ENCODE results near the gene DUSP14. TPM values are rescaled to one million over a fixed set of nuclear protein-coding genes. Genes with fewer than 3 reads are reported as not detected.
A peak's percentile ranks its signal among the peaks of the same experiment; 100 is the strongest.
"Not testable (repeated sequence)": the region's sequence is repeated elsewhere in the genome, so short reads cannot be mapped to it uniquely, and the experiment has no call there.

DUSP14 gene
- total RNA-seq, 1 experiment from 2014 or later: 22.4 TPM

GRCh38 chr17:37489197-37490001, at the start of gene DUSP14 (continued):
- TF ChIP-seq CDX4 (CRISPR knock-in tag; IDR thresholded peaks at IDR 0.05; ENCODE audit: borderline replicate concordance) (no peak), ZNF416 (CRISPR knock-in tag; IDR thresholded peaks at IDR 0.05) (no peak), TP53 (CRISPR knock-in tag; IDR thresholded peaks at IDR 0.05) (peak; percentile 33; the same call in 1 of the 2 replicates), ETV6 (CRISPR knock-in tag; IDR thresholded peaks at IDR 0.05) (no peak), IRF1 (CRISPR knock-in tag; IDR thresholded peaks at IDR 0.05) (peak; percentile 15; the same call in 1 of the 2 replicates), EMX1 (CRISPR knock-in tag; IDR thresholded peaks at IDR 0.05) (no peak), KAT7 (CRISPR knock-in tag; IDR thresholded peaks at IDR 0.05; ENCODE audit: borderline replicate concordance) (peak; percentile 75; the same call in 1 of the 2 replicates), CREB1 (CRISPR knock-in tag; IDR thresholded peaks at IDR 0.05) (peak; percentile 75; the same call in 1 of the 2 replicates), MYBL2 (CRISPR knock-in tag; IDR thresholded peaks at IDR 0.05) (peak; percentile 87; the same call in 1 of the 2 replicates), PREB (CRISPR knock-in tag; IDR thresholded peaks at IDR 0.05; ENCODE audit: borderline replicate concordance) (0 out of 2 replicates have a peak, but pooled peaks have one; percentile 48), GABPB1 (CRISPR knock-in tag; IDR thresholded peaks at IDR 0.05) (peak; percentile 12; the same call in 1 of the 2 replicates), MLX (CRISPR knock-in tag; IDR thresholded peaks at IDR 0.05) (0 out of 2 replicates have a peak, but pooled peaks have one; percentile 18), FOXJ3 (CRISPR knock-in tag; IDR thresholded peaks at IDR 0.05; ENCODE audit: borderline replicate concordance) (no peak)

GRCh38 chr17:37440424-37440823, 49.3 kb upstream of the DUSP14 start:
- H3K4me1 Mint-ChIP-seq: no peaks in the 10 kb centered on the region
- peaks cover 37% of the 10 kb centered on the region for H3K36me3 Mint-ChIP-seq
- no peak for ATAC-seq
- ChIA-PET CTCF (no interaction called here), POLR2A (no interaction called here)
- no peaks in the 10 kb centered on the region for H3K9me3 Mint-ChIP-seq
- no peak overlapping the region for H3K27ac Mint-ChIP-seq
- no peak overlapping the region for H3K4me3 Mint-ChIP-seq
- no peak for DNase-seq (ENCODE audit: low spot score)
- TF ChIP-seq MLX (CRISPR knock-in tag; IDR thresholded peaks at IDR 0.05) (no peak), ZNF416 (CRISPR knock-in tag; IDR thresholded peaks at IDR 0.05) (no peak), NFE2L1 (CRISPR knock-in tag; IDR thresholded peaks at IDR 0.05) (no peak), SMAD4 (CRISPR knock-in tag; IDR thresholded peaks at IDR 0.05) (no peak), ZBTB43 (CRISPR knock-in tag; IDR thresholded peaks at IDR 0.05) (no peak), ATF3 (CRISPR knock-in tag; conservative IDR thresholded peaks at IDR 0.05) (no peak), FOXP1 (CRISPR knock-in tag; IDR thresholded peaks at IDR 0.05; ENCODE audit: borderline replicate concordance) (no peak), MYBL2 (CRISPR knock-in tag; IDR thresholded peaks at IDR 0.05) (no peak), IRF2 (CRISPR knock-in tag; IDR thresholded peaks at IDR 0.05; ENCODE audit: borderline replicate concordance, low read depth) (no peak)
- no peaks in the 10 kb centered on the region for H3K27me3 Mint-ChIP-seq (ENCODE audit: low read depth)

- ChIA-PET POLR2A (interaction anchor here (0.6 kb wide), 1 partner anchor 1116 kb away, joined by 3 read pairs; no protein-coding TSS in a partner anchor), CTCF (interaction anchor here (0.6 to 0.7 kb wide), 2 partner anchors 16 to 205 kb away, joined by 5 to 11 read pairs; no protein-coding TSS in a partner anchor)
- H3K4me1 Mint-ChIP-seq; H3K27me3 Mint-ChIP-seq (ENCODE audit: low read depth); ATAC-seq; DNase-seq (ENCODE audit: low spot score); H3K4me3 Mint-ChIP-seq; H3K9me3 Mint-ChIP-seq; H3K27ac Mint-ChIP-seq: not testable (repeated sequence)
- peaks cover 34% of the 10 kb centered on the region for H3K36me3 Mint-ChIP-seq
Measured at GRCh38 chr17:37441369-37442014, 48.2 kb upstream of the DUSP14 start.

Data from WTC11 (cell line).